HFFc6 (cell line): Measurements from ENCODE around the gene B4GALT5. TPM values are rescaled to one million over a fixed set of nuclear protein-coding genes. Genes with fewer than 3 reads are reported as not detected.

Experiments
- DNase-seq: peaks from one replicate; pipeline ENCODE4 v3.0.0-alpha.2; 2018
- H3K27ac Mint-ChIP-seq: 2 replicates; pipeline ENCODE4 v1.8.0; 2020; ENCODE audit warnings: mild to moderate bottlenecking, mixed read lengths
- H3K27me3 Mint-ChIP-seq: 2 replicates; pipeline ENCODE4 v1.8.0; 2021; ENCODE audit warnings: mild to moderate bottlenecking, moderate library complexity, mixed read lengths; ENCODE audit not compliant: insufficient read depth
- H3K36me3 Mint-ChIP-seq: 2 replicates; pipeline ENCODE4 v1.8.0; 2021; ENCODE audit warnings: low read depth, mixed read lengths
- H3K4me1 Mint-ChIP-seq: 2 replicates; pipeline ENCODE4 v1.8.0; 2020; ENCODE audit warnings: low read depth, mixed read lengths
- H3K4me3 Mint-ChIP-seq: 2 replicates; pipeline ENCODE4 v1.8.0; 2020; ENCODE audit warnings: mild to moderate bottlenecking, moderate library complexity, mixed read lengths
- H3K9me3 Mint-ChIP-seq: 2 replicates; pipeline ENCODE4 v1.8.0; 2020; ENCODE audit warnings: mild to moderate bottlenecking, mixed read lengths
- CTCF ChIP-seq: fragments of 200-600 bp; sonication (generic); IDR thresholded peaks from 2 replicates; pipeline ENCODE4 v1.5.0; 2021; ENCODE audit warnings: antibody characterized with exemption, mild to moderate bottlenecking
- total RNA-seq, 6 experiments: library from RNA; stranded (reverse); fragmentation: NEBNext Ultra II Directional; extraction: Animal tissue kit (Norgen Biotek cat#: 25700); gene quantifications; 2 replicates in 1 of 6; 3 replicates in 5 of 6; pipeline ENCODE4 v1.2.3, GENCODE V29; 2021

Gene B4GALT5
- total RNA-seq, 6 experiments from 2014 or later: 19.7 to 25.0 (median 21.9) TPM

GRCh38 chr20:49661560-49662329 lies 51.9 kb downstream of the B4GALT5 start:
- no peak for TF ChIP-seq CTCF
- Mint-ChIP-seq H3K9me3 (no peaks in the 10 kb centered on the region), H3K36me3 (no peaks in the 10 kb centered on the region), H3K4me1 (no peaks in the 10 kb centered on the region; the same call in 1 of the 2 replicates), H3K4me3 (no peak overlapping the region), H3K27me3 (no peaks in the 10 kb centered on the region), H3K27ac (no peak overlapping the region)
- DNase-seq: no peak

- H3K27ac Mint-ChIP-seq: no peak overlapping the region
- H3K36me3 Mint-ChIP-seq: peaks cover 5% of the 10 kb centered on the region
- TF ChIP-seq CTCF: no peak
- no peaks in the 10 kb centered on the region; the same call in 1 of the 2 replicates for H3K4me1 Mint-ChIP-seq
- H3K9me3 Mint-ChIP-seq: peaks cover 4% of the 10 kb centered on the region
- no peak for DNase-seq
- H3K27me3 Mint-ChIP-seq: no peaks in the 10 kb centered on the region
- H3K4me3 Mint-ChIP-seq: no peak overlapping the region
These were observed 52.8 kb downstream of the B4GALT5 start for GRCh38 chr20:49660912-49661311.

- H3K4me1 Mint-ChIP-seq: no peaks in the 10 kb centered on the region; the same call in 1 of the 2 replicates
- H3K27ac Mint-ChIP-seq: no peak overlapping the region
- no peak for DNase-seq
- H3K9me3 Mint-ChIP-seq: peaks cover 4% of the 10 kb centered on the region
- no peak overlapping the region for H3K4me3 Mint-ChIP-seq
- no peak for TF ChIP-seq CTCF
- H3K27me3 Mint-ChIP-seq: peaks cover 2% of the 10 kb centered on the region; the same call in 1 of the 2 replicates
- peaks cover 15% of the 10 kb centered on the region for H3K36me3 Mint-ChIP-seq
These were observed 54.6 kb downstream of the B4GALT5 start for GRCh38 chr20:49659056-49659455.

GRCh38 chr20:49658508-49658907 lies 55.2 kb downstream of the B4GALT5 start:
- no peak for TF ChIP-seq CTCF
- H3K27ac Mint-ChIP-seq: no peak overlapping the region
- no peak overlapping the region for H3K4me3 Mint-ChIP-seq
- H3K9me3 Mint-ChIP-seq: peaks cover 4% of the 10 kb centered on the region
- no peaks in the 10 kb centered on the region; the same call in 1 of the 2 replicates for H3K4me1 Mint-ChIP-seq
- no peak for DNase-seq
- H3K27me3 Mint-ChIP-seq: peaks cover 2% of the 10 kb centered on the region; the same call in 1 of the 2 replicates
- peaks cover 20% of the 10 kb centered on the region for H3K36me3 Mint-ChIP-seq

- no peak overlapping the region for H3K27ac Mint-ChIP-seq
- peaks cover 4% of the 10 kb centered on the region for H3K9me3 Mint-ChIP-seq
- no peak for DNase-seq
- peaks cover 2% of the 10 kb centered on the region; the same call in 1 of the 2 replicates for H3K27me3 Mint-ChIP-seq
- H3K36me3 Mint-ChIP-seq: peaks cover 25% of the 10 kb centered on the region
- no peak overlapping the region for H3K4me3 Mint-ChIP-seq
- no peak for TF ChIP-seq CTCF
- H3K4me1 Mint-ChIP-seq: no peaks in the 10 kb centered on the region; the same call in 1 of the 2 replicates
These were observed 56.4 kb downstream of the B4GALT5 start for GRCh38 chr20:49657118-49657901.
